Activated CD4-positive, alpha-beta T cell treated with anti-CD3 and anti-CD28 coated beads for 1 hour (primary cell): ENCODE results near the gene COQ10A.
"Not testable (repeated sequence)": the region's sequence is repeated elsewhere in the genome, so short reads cannot be mapped to it uniquely, and the experiment has no call there.

Experiments
- DNase-seq: peaks from one replicate; pipeline ENCODE4 v3.0.0-alpha.2; 2020

Gene COQ10A

DNA sequence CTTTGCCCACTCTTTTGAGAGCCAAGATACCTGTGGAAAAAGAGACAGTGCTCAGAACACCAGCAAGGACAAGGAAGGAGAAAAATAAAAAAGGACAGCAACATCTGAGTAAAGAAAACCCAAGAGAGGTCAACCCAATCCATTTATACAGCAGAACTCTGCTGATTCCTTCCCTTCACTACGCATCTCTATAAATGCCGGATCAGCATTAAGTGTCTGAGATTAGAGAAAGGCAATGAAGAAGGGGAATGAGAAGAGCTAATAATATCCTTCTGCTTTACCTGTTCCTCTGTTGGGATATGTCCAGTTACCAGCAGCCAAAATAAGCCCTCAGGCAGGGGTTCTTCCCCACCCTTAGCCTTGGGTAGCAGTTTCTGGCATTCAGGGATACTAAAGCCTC, 15.8 kb downstream of the COQ10A start:
- DNase-seq, result no peak

DNA sequence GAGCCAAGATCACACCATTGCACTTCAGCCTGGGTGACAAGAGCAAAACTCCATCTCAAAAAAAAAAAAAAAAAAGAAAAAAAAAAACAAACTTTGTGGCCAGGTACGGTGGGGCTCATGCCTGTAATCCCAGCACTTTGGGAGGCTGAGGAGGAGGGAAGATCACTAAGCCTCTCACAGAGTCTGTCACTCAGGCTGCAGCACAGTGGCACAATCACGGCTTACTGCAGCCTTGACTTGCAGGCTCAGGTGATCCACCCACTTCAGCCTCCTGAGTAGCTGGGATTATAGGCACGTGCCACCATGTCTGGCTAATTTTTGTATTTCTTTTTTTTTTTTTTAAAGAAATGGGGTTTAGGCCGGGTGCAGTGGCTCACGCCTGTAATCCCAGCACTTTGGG, 17.5 kb downstream of the COQ10A start:
- DNase-seq, result not testable (repeated sequence)

- no peak for DNase-seq
Observed at GRCh38 chr12:56286044-56286830, 19.5 kb downstream of the COQ10A start.

GRCh38 chr12:56288705-56289387, 22.1 kb downstream of the COQ10A start:
- no peak for DNase-seq

- DNase-seq, result no peak
Observed at GRCh38 chr12:56293795-56294194, 27.1 kb downstream of the COQ10A start.

GRCh38 chr12:56296295-56296694, 29.6 kb downstream of the COQ10A start:
- no peak for DNase-seq

GRCh38 chr12:56297400-56297799, 30.7 kb downstream of the COQ10A start:
- no peak for DNase-seq

GRCh38 chr12:56298828-56299227, 32.1 kb downstream of the COQ10A start:
- no peak for DNase-seq

DNA sequence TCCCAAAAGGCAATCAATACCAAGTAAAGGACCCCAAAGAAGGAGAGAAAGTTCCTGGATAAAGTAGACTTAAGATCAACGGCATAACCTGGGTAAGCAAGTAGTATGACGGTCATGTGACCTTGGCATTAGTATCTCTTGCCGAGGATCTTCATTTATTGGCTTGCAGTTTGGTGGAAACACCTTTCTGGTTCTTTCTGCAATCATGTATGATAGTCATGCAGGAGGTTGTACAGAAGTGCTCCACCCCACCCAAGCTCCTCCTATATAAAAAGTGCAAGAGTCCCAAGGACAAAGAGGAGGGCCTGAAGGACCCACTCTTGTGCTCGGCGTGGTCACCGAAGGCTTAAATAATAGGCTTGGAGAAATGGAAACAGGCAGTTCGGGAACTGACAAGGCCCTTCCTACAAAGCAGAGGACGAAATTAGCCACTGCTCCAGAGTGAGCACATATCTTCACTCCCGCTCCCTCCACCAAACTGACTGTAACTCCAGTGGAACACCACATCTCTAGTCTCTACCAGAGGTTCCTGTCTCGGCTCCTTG, 32.6 kb downstream of the COQ10A start:
- peak; percentile 8 for DNase-seq

GRCh38 chr12:56299853-56300643, 33.3 kb downstream of the COQ10A start, which contains the start of gene CS:
Gene CS (minus strand): TSS chr12:56300330. CDS start chr12:56300201, 129 bp downstream.
- DNase-seq, result peak; percentile 97

DNA sequence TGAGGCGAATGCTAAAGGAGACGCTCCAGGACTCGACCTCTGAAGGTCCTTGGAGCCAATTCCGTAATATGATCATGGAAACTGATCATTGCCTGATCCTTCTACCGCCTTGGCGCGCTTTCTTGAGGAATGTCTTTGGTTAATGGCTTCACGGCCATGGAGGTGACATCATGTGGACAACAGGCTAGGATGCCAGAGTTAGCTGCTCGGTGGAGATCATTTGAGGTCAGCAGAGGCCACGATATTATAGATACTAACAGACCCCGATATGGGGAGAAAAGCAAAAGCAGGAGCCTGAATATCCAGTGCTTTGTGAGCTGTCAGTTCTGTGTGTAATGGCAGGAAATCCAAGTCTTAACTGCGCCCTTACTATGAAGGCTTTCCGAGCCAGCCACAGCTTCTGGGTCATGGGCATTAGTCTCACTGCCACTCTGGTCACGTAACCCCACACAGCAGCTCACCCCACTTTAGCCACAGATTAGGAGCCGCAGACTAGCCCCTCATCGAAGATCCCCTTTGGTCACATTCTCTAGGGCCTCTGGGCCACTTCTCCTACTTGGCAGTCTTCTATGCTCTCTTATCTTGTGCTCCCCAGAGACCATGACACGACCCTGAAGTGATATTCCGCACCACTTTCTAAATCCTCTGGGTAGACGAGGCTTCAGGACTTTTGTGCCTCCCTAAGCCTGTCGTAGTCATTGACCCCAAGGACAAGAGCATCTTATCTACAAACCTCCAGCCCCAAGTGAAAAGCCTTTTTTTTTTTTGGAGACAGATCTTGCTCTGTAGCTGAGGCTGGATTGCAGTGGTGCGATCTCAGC, 34.1 kb downstream of the COQ10A start:
- no peak for DNase-seq

- DNase-seq, result no peak
Observed at GRCh38 chr12:56304276-56304675, 37.5 kb downstream of the COQ10A start.

GRCh38 chr12:56304872-56305590, 38.3 kb downstream of the COQ10A start:
- DNase-seq, result no peak

DNA sequence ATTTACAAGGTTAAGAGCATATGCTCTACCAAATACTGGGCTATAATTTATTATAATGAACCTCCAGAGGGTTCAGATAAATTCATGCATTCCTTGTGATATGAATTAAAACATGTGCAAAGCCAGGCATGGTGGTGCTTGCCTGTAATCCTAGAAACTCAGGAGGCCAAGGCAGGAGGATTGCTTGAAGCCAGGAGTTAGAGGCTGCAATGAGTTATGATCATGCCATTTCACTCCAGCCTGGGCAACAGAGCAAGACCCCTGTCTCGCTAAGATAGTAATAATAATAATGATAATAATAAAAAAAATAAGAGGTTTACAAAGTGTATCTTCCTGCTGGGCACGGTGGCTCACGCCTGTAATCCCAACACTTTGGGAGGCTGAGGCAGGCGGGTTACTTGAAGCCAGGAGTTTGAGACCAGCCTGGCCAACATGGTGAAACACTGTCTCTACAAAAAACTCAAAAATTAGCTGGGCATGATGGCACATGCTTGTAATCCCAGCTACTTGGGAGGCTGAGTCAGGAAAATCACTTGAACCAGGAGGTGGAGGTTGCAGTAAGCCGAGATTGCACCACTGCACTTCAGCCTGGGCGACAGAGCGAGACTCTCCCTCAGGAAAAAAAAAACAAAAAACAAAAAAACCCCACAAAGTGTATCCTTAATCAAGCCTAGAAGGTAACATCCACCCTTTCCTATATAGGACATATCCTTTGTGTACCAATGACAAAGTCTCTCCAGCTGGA, 40.7 kb downstream of the COQ10A start:
- DNase-seq, result no peak

DNA sequence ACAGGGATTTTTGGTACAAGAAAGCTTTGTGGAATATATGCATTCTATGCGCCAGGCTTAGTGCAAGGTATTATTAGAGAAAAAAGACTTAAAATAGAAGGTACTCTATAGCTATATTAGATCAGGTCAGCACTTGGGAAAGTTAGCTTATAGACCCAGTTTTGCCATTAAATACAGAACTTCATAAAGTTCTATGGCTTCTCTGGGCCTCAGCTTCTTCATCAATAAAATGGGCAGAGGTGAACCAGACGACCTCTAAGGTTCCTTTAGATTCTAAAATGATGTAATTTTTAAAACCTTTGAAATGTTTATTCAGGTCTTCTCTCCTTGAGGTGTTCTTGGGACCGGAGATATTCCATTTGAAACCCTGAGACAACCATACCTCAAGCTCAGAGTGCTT, 42.0 kb downstream of the COQ10A start:
- no peak for DNase-seq

GRCh38 chr12:56311003-56311402, 44.3 kb downstream of the COQ10A start:
- DNase-seq, result no peak

DNA sequence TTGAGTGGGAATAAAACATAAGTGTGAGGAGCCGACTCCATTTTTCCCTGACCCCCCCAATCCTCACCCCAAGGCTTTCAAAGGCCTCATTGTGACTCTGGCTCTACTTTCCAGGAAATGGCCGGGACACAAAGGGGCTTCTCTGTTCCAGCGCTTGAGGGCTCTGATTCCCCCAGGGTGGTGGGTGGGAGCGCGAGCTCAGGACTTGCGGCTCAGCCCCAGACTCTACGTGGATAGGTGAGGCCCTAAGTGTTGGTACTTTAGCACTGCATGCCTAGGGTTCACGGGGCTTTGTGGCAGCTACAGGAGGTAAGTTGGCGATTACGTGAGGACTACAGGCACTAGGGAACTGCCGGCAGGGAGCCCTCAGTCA, 48.5 kb downstream of the COQ10A start:
- DNase-seq, result no peak

- peak; percentile 87 for DNase-seq
Observed at GRCh38 chr12:56315622-56316473, 49.1 kb downstream of the COQ10A start, which contains the start of gene CNPY2. Gene CNPY2 (minus strand): TSS chr12:56315988. CDS start chr12:56315217, 771 bp downstream.

GRCh38 chr12:56317675-56318074, 50.9 kb downstream of the COQ10A start:
- no peak for DNase-seq
